Endothelial cell (in vitro differentiated cells): ENCODE measurements around the gene SMURF1. TPM values are rescaled to one million over a fixed set of nuclear protein-coding genes. Genes with fewer than 3 reads are reported as not detected.

ENCODE experiments used
- DNase-seq: peaks from one replicate; pipeline ENCODE4 v3.0.0; 2021; ENCODE audit warnings: low spot score
- H3K27ac Mint-ChIP-seq: one replicate; pipeline ENCODE4 v1.8.0; 2021; ENCODE audit warnings: mixed read lengths, inconsistent platforms; ENCODE audit not compliant: unreplicated experiment
- H3K27me3 Mint-ChIP-seq: one replicate; pipeline ENCODE4 v1.8.0; 2021; ENCODE audit warnings: mild to moderate bottlenecking, moderate library complexity, mixed read lengths, inconsistent platforms; ENCODE audit not compliant: unreplicated experiment
- H3K36me3 Mint-ChIP-seq: one replicate; pipeline ENCODE4 v1.8.0; 2021; ENCODE audit warnings: mild to moderate bottlenecking, low read depth, mixed read lengths, inconsistent platforms; ENCODE audit not compliant: unreplicated experiment
- H3K4me1 Mint-ChIP-seq: one replicate; pipeline ENCODE4 v1.8.0; 2021; ENCODE audit warnings: mild to moderate bottlenecking, mixed read lengths, inconsistent platforms; ENCODE audit not compliant: unreplicated experiment
- H3K4me3 Mint-ChIP-seq: one replicate; pipeline ENCODE4 v1.8.0; 2021; ENCODE audit warnings: mild to moderate bottlenecking, mixed read lengths, inconsistent platforms; ENCODE audit not compliant: unreplicated experiment
- H3K9me3 Mint-ChIP-seq: one replicate; pipeline ENCODE4 v1.8.0; 2021; ENCODE audit warnings: mixed read lengths, inconsistent platforms; ENCODE audit not compliant: unreplicated experiment
- CTCF ChIP-seq: fragments of 200-600 bp; sonication (generic); IDR thresholded peaks from one replicate; pipeline ENCODE4 v1.5.0; 2021; ENCODE audit warnings: antibody characterized with exemption; ENCODE audit not compliant: unreplicated experiment
- total RNA-seq: library from RNA; stranded (reverse); fragmentation: NEBNext Ultra II Directional; extraction: Animal tissue kit (Norgen Biotek cat#: 25700); gene quantifications from one replicate; pipeline ENCODE4 v1.2.1, GENCODE V29; 2021; ENCODE audit not compliant: unreplicated experiment

The SMURF1 gene
- total RNA-seq, 1 donor from 2014 or later: 32.5 TPM

GRCh38 chr7:99072126-99072525 is 71.8 kb downstream of the SMURF1 start:
- Mint-ChIP-seq H3K27me3 (no peaks in the 10 kb centered on the region), H3K9me3 (no peaks in the 10 kb centered on the region), H3K4me1 (peaks cover 6% of the 10 kb centered on the region), H3K4me3 (no peak overlapping the region), H3K27ac (no peak overlapping the region), H3K36me3 (peaks cover 2% of the 10 kb centered on the region)
- DNase-seq: no peak
- no peak for TF ChIP-seq CTCF

- no peaks in the 10 kb centered on the region for H3K36me3 Mint-ChIP-seq
- H3K4me1 Mint-ChIP-seq: peaks cover 6% of the 10 kb centered on the region
- no peak overlapping the region for H3K4me3 Mint-ChIP-seq
- no peak overlapping the region for H3K27ac Mint-ChIP-seq
- no peaks in the 10 kb centered on the region for H3K9me3 Mint-ChIP-seq
- H3K27me3 Mint-ChIP-seq: no peaks in the 10 kb centered on the region
- DNase-seq: no peak
- TF ChIP-seq CTCF: no peak
Observed at GRCh38 chr7:99070361-99070760, 73.5 kb downstream of the SMURF1 start.

GRCh38 chr7:99061001-99061776 is 82.7 kb downstream of the SMURF1 start:
- no peaks in the 10 kb centered on the region for H3K9me3 Mint-ChIP-seq
- no peaks in the 10 kb centered on the region for H3K4me1 Mint-ChIP-seq
- no peaks in the 10 kb centered on the region for H3K36me3 Mint-ChIP-seq
- no peak overlapping the region for H3K27ac Mint-ChIP-seq
- H3K27me3 Mint-ChIP-seq: no peaks in the 10 kb centered on the region
- no peak for DNase-seq
- TF ChIP-seq CTCF: no peak
- H3K4me3 Mint-ChIP-seq: no peak overlapping the region

- Mint-ChIP-seq H3K9me3 (no peaks in the 10 kb centered on the region), H3K36me3 (peaks cover 33% of the 10 kb centered on the region), H3K4me3 (no peak overlapping the region), H3K27ac (no peak overlapping the region), H3K27me3 (peaks cover 2% of the 10 kb centered on the region), H3K4me1 (no peaks in the 10 kb centered on the region)
- no peak for TF ChIP-seq CTCF
- DNase-seq: no peak
Observed at GRCh38 chr7:99054781-99055180, 89.1 kb downstream of the SMURF1 start.

GRCh38 chr7:99050971-99051370 is 92.9 kb downstream of the SMURF1 start:
- no peak for DNase-seq
- Mint-ChIP-seq H3K27ac (no peak overlapping the region), H3K27me3 (peaks cover 2% of the 10 kb centered on the region), H3K36me3 (peaks cover 49% of the 10 kb centered on the region), H3K4me3 (no peak overlapping the region), H3K9me3 (no peaks in the 10 kb centered on the region), H3K4me1 (peaks cover 11% of the 10 kb centered on the region)
- TF ChIP-seq CTCF: no peak
